Measurements from ENCODE around the gene CELF2. TPM values are rescaled to one million over a fixed set of nuclear protein-coding genes. Genes with fewer than 3 reads are reported as not detected.

Gene CELF2
- total and polyA plus RNA-seq, 9 of the 15 experiments (the other 6 are each of a cell fraction or from before 2014, with no cell fraction given), result 4.0 to 20.3 (median 11.1) TPM

GRCh38 chr10:11107948-11108347 lies 90.3 kb downstream of the CELF2 start:
- H3K4me3 ChIP-seq, result no peak overlapping the region
- TF ChIP-seq SRF (CRISPR knock-in tag; IDR thresholded peaks at IDR 0.05) (no peak), HDAC1 (IDR thresholded peaks at IDR 0.05) (no peak), PTBP1 (IDR thresholded peaks at IDR 0.05; ENCODE audit: low read depth, low read length) (no peak), ZSCAN32 (CRISPR knock-in tag; IDR thresholded peaks at IDR 0.05) (no peak)
- TF ChIP-seq, protein P1, sequence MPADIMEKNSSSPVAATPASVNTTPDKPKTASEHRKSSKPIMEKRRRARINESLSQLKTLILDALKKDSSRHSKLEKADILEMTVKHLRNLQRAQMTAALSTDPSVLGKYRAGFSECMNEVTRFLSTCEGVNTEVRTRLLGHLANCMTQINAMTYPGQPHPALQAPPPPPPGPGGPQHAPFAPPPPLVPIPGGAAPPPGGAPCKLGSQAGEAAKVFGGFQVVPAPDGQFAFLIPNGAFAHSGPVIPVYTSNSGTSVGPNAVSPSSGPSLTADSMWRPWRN (IDR thresholded peaks at IDR 0.05; ENCODE audit: low read depth), result no peak
- TF ChIP-seq, protein P2, sequence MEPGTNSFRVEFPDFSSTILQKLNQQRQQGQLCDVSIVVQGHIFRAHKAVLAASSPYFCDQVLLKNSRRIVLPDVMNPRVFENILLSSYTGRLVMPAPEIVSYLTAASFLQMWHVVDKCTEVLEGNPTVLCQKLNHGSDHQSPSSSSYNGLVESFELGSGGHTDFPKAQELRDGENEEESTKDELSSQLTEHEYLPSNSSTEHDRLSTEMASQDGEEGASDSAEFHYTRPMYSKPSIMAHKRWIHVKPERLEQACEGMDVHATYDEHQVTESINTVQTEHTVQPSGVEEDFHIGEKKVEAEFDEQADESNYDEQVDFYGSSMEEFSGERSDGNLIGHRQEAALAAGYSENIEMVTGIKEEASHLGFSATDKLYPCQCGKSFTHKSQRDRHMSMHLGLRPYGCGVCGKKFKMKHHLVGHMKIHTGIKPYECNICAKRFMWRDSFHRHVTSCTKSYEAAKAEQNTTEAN (CRISPR knock-in tag; IDR thresholded peaks at IDR 0.05), result no peak
- H3K9me3 ChIP-seq (replicated peaks; ENCODE audit: control insufficient read depth, insufficient read depth, low read depth, low read length), result no peaks in the 10 kb centered on the region
- intact Hi-C loops (cut with micrococcal nuclease), result loop anchor here (5.0 kb wide), 1 partner anchor 69 kb away; no protein-coding TSS in a partner anchor
- H3K27me3 ChIP-seq (ENCODE audit: control insufficient read depth in 2 of 2, insufficient read depth in 2 of 2, low read length in 2 of 2), result no peaks in the 10 kb centered on the region; a peak in 2 of 5 replicates
- CTCF ChIA-PET (ENCODE audit: low intra/inter-chr PET ratio), result no interaction called here
- no peaks in the 10 kb centered on the region; a peak in 2 of 5 replicates for H3K4me1 ChIP-seq (replicated peaks in 1 of 2; ENCODE audit: control insufficient read depth in 2 of 2, insufficient read depth in 2 of 2, low read length in 2 of 2)
- H3K79me2 ChIP-seq (ENCODE audit: control insufficient read depth, insufficient read depth, low read length), result no peaks in the 10 kb centered on the region
- H3K9me1 ChIP-seq (ENCODE audit: control insufficient read depth, insufficient read depth, low read length), result no peaks in the 10 kb centered on the region
- H3K4me2 ChIP-seq (ENCODE audit: insufficient read depth, low read length), result no peak overlapping the region
- no peak for ATAC-seq
- POLR2A ChIA-PET, result no interaction called here
- DNase-seq (ENCODE audit: extremely low read depth in 1 of 4, low spot score in 3 of 4), result no peak
- H3K9ac ChIP-seq (ENCODE audit: insufficient read depth in 1 of 2, low read depth in 2 of 2, low read length in 2 of 2), result no peak overlapping the region
- in situ Hi-C loops (cut with MboI), result no loop called here
- no TSS peak for BruUV-seq (replicated peaks)
- H4K20me1 ChIP-seq (replicated peaks; ENCODE audit: control insufficient read depth, insufficient read depth, low read length), result no peaks in the 10 kb centered on the region
- H3K36me3 ChIP-seq (ENCODE audit: control insufficient read depth, insufficient read depth, low read length), result no peaks in the 10 kb centered on the region
- FAIRE-seq, result no peak
- H3K27ac ChIP-seq (ENCODE audit: extremely low read depth, low read depth, low read length), result no peak overlapping the region
- no peak overlapping the region for H2AFZ ChIP-seq (ENCODE audit: low read depth, low read length)

All from K562 (cell line).